NCI-H526 treated with DMSO at 0.1 percent for 48 hours (cell line): ENCODE results near the gene TPX2.

Experiments
- DNase-seq: peaks from one replicate; lab custom pipeline; 2025; lab: John Stamatoyannopoulos, UW

Gene TPX2

GRCh38 chr20:31705598-31706597 is 33.2 kb upstream of the TPX2 start:
- DNase-seq, result no peak

- no peak for DNase-seq
These were observed 32.4 kb upstream of the TPX2 start for GRCh38 chr20:31706607-31707257.

- DNase-seq, result no peak
These were observed 31.9 kb upstream of the TPX2 start for GRCh38 chr20:31707258-31707615.

- peak; percentile 89 for DNase-seq
These were observed 30.9 kb upstream of the TPX2 start for GRCh38 chr20:31707994-31708735.

GRCh38 chr20:31708736-31709534 is 30.2 kb upstream of the TPX2 start:
- DNase-seq, result peak; percentile 89

GRCh38 chr20:31709939-31710338 is 29.2 kb upstream of the TPX2 start:
- DNase-seq, result no peak

- DNase-seq, result no peak
These were observed 28.5 kb upstream of the TPX2 start for GRCh38 chr20:31710423-31711108.

GRCh38 chr20:31711179-31712111 is 27.6 kb upstream of the TPX2 start:
- no peak for DNase-seq

GRCh38 chr20:31712112-31712553 is 27.0 kb upstream of the TPX2 start:
- no peak for DNase-seq

- no peak for DNase-seq
These were observed 26.4 kb upstream of the TPX2 start for GRCh38 chr20:31712564-31713311.

GRCh38 chr20:31713312-31714273 is 25.5 kb upstream of the TPX2 start:
- no peak for DNase-seq

GRCh38 chr20:31715766-31716165 is 23.3 kb upstream of the TPX2 start:
- DNase-seq, result no peak

GRCh38 chr20:31716351-31716750 is 22.7 kb upstream of the TPX2 start:
- no peak for DNase-seq

GRCh38 chr20:31716818-31717477 is 22.1 kb upstream of the TPX2 start:
- no peak for DNase-seq

GRCh38 chr20:31717478-31718201 is 21.4 kb upstream of the TPX2 start:
- no peak for DNase-seq

GRCh38 chr20:31718952-31719643 is 20.0 kb upstream of the TPX2 start:
- no peak for DNase-seq
